Gastroesophageal sphincter (tissue), 4 donors: Measurements from ENCODE around the gene PIK3R5. TPM values are rescaled to one million over a fixed set of nuclear protein-coding genes. Genes with fewer than 3 reads are reported as not detected.
"Not testable (repeated sequence)": the region's sequence is repeated elsewhere in the genome, so short reads cannot be mapped to it uniquely, and the experiment has no call there.

Source experiments
- ATAC-seq: fragments of 150-250 bp; one replicate; pipeline ENCODE4 v1.9.1; 2016; ENCODE audit warnings: mild to moderate bottlenecking, moderate library complexity
- H3K27ac ChIP-seq, 4 donors: fragments of 200-600 bp; sonication (generic) in 3 of 4; 1 replicate in 3 of 4; 2 replicates in 1 of 4; pipeline ENCODE4 v1.5.1; 2016 to 2019
- H3K27me3 ChIP-seq: fragments of 200-600 bp; sonication (generic); one replicate; pipeline ENCODE4 v1.5.1; 2019
- H3K36me3 ChIP-seq, 2 donors: fragments of 200-600 bp; sonication (generic); one replicate each; pipeline ENCODE4 v1.5.1; 2019; ENCODE audit warnings: control low read depth in 1 of 2
- H3K4me1 ChIP-seq, 3 donors: fragments of 200-600 bp; sonication (generic); 1 replicate in 2 of 3; 2 replicates in 1 of 3; pipeline ENCODE4 v1.5.1; 2016 to 2019; ENCODE audit warnings: control low read depth in 2 of 3
- H3K4me3 ChIP-seq, 2 donors: fragments of 200-600 bp; sonication (generic); one replicate each; pipeline ENCODE4 v1.5.1; 2019; ENCODE audit warnings: mild to moderate bottlenecking in 1 of 2, moderate library complexity in 1 of 2
- H3K9me3 ChIP-seq, 3 donors: fragments of 200-600 bp; sonication (generic); one replicate each; pipeline ENCODE4 v1.5.1; 2017 to 2019; ENCODE audit warnings: control low read depth in 2 of 3
- EP300 ChIP-seq: sonication (generic); formaldehyde crosslinking; IDR thresholded peaks from one replicate; pipeline ENCODE4 v1.6.1; 2017; ENCODE audit warnings: antibody characterized with exemption, mild to moderate bottlenecking
- POLR2A ChIP-seq, 2 donors: fragments of 450-650 bp; IDR thresholded peaks; one replicate each; pipeline ENCODE4 v1.6.1; 2017; ENCODE audit warnings: antibody characterized with exemption in 2 of 2, mild to moderate bottlenecking in 2 of 2, moderate library complexity in 1 of 2
- POLR2AphosphoS5 ChIP-seq: sonication (generic); formaldehyde crosslinking; IDR thresholded peaks from one replicate; pipeline ENCODE4 v1.6.1; 2017; ENCODE audit warnings: antibody characterized with exemption
- WGBS, 2 donors: methylation state at CpG; one replicate each; pipeline ENCODE4 v1.1.5; 2018; ENCODE audit warnings: low coverage in 1 of 2; 5-methylcytosine and 5-hydroxymethylcytosine counted together
- total RNA-seq, 4 donors: library from RNA; depleted of rRNA; stranded (reverse); fragments of >200 nt; gene quantifications; one replicate each; pipeline ENCODE4 v1.1.0, GENCODE V29; 2016
- TF ChIP-seq, protein P1 (sequence below), 4 experiments: fragments of 200-600 bp in 2 of 4; fragments of 450-650 bp in 2 of 4; sonication (generic) in 1 of 4; IDR thresholded peaks; one replicate each; pipeline ENCODE4 v1.5.1; 2017 to 2019; ENCODE audit warnings: antibody characterized with exemption in 4 of 4, mild to moderate bottlenecking in 2 of 4, moderate library complexity in 2 of 4

Gene PIK3R5
- total RNA-seq, 4 donors from 2014 or later, result 8.9 to 13.1 (median 11.9) TPM

GRCh38 chr17:8885967-8886684 lies 79.4 kb downstream of the PIK3R5 start:
- Histone ChIP-seq H3K27me3 (peaks cover 12% of the 10 kb centered on the region), H3K27ac (no peak overlapping the region), H3K36me3 (peaks cover 0 to under 1% of the 10 kb centered on the region in 2 donors), H3K9me3 (no peaks in the 10 kb centered on the region), H3K4me3 (no peak overlapping the region), H3K4me1 (no peaks in the 10 kb centered on the region)
- no peak for TF ChIP-seq POLR2A (IDR thresholded peaks at IDR 0.05)
- no peak for TF ChIP-seq EP300
- TF ChIP-seq POLR2AphosphoS5, result no peak
- TF ChIP-seq, protein P1, sequence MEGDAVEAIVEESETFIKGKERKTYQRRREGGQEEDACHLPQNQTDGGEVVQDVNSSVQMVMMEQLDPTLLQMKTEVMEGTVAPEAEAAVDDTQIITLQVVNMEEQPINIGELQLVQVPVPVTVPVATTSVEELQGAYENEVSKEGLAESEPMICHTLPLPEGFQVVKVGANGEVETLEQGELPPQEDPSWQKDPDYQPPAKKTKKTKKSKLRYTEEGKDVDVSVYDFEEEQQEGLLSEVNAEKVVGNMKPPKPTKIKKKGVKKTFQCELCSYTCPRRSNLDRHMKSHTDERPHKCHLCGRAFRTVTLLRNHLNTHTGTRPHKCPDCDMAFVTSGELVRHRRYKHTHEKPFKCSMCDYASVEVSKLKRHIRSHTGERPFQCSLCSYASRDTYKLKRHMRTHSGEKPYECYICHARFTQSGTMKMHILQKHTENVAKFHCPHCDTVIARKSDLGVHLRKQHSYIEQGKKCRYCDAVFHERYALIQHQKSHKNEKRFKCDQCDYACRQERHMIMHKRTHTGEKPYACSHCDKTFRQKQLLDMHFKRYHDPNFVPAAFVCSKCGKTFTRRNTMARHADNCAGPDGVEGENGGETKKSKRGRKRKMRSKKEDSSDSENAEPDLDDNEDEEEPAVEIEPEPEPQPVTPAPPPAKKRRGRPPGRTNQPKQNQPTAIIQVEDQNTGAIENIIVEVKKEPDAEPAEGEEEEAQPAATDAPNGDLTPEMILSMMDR (IDR thresholded peaks at IDR 0.05), result no peak
- 59% methylated on average over 4 of the region's 23 CpGs; no CpG with 5 or more reads in 1 of the 2 donors for WGBS, 2 donors
- no peak for ATAC-seq

- WGBS, 2 donors, result 40 to 73% methylated on average over 1 to 2 of the region's 30 CpGs
- not testable (repeated sequence) for H3K4me1 ChIP-seq, H3K4me3 ChIP-seq, ATAC-seq, H3K9me3 ChIP-seq, H3K27ac ChIP-seq, H3K36me3 ChIP-seq
- H3K27me3 ChIP-seq, result peaks cover 16% of the 10 kb centered on the region
Measured at GRCh38 chr17:8885163-8885966, 80.1 kb downstream of the PIK3R5 start.

DNA sequence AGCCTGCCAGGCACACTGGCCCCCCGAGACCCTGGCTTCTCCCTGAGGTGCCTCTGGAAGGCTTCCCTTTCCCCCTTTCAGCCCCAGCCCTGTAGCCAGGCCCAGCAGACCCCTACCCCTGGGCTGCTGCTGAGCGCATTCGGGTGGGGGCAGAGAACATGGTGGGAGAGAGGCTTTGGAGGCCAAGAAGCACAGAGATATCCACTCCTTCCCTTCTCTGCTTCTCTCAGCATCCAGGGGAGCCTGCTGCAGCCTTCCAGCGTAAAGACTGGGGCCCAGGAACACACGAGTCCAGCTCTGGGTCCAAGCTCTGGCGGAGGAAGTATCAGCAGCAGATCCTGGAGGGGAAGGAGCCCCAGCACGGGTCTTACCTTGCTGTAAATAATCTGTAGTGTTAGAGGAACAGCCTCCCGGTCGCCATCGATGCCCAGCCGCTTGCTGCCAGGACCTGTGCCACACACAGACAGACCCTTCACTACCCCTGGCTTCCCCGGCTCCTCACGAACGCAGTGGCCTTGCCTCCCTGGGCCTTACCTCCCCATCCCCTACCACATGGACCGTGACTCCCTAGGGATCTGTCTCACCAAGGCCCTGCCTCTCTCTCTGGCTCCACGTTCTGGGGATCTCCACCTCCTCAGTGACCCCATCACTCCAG lies 81.0 kb downstream of the PIK3R5 start:
- no peak for ATAC-seq
- no peak for TF ChIP-seq EP300
- TF ChIP-seq, protein P1 (IDR thresholded peaks at IDR 0.05), result no peak
- TF ChIP-seq POLR2A (IDR thresholded peaks at IDR 0.05), result no peak
- TF ChIP-seq POLR2AphosphoS5, result no peak
- Histone ChIP-seq H3K27ac (no peak overlapping the region), H3K4me3 (no peak overlapping the region), H3K9me3 (no peaks in the 10 kb centered on the region), H3K36me3 (peaks cover 0 to 6% of the 10 kb centered on the region in 2 donors), H3K4me1 (no peaks in the 10 kb centered on the region), H3K27me3 (peaks cover 21% of the 10 kb centered on the region)
- 80 to 81% methylated on average over 7 to 14 of the region's 16 CpGs for WGBS, 2 donors

DNA sequence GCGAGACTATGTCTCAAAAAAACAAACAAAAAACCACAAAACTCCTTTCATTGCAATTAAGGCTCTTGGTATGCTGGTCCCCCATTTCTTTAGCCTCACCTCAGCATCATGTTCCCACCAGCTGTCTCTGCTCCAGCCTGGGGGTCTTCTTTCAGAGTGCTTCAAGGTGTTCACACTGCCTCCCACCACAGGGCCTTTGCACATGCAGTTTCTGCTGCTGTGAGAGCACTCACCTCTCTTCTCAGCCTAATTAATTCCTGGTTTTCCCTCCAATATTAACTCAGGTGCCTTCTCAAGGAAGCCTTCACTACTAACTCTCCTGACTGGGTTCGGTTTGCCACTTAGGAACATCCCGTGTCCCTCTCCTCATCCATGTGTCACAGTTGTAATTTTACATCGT lies 82.2 kb downstream of the PIK3R5 start:
- Histone ChIP-seq H3K27me3 (peaks cover 30% of the 10 kb centered on the region), H3K9me3 (no peaks in the 10 kb centered on the region), H3K4me1 (no peaks in the 10 kb centered on the region), H3K27ac (no peak overlapping the region), H3K36me3 (peaks cover 0 to 6% of the 10 kb centered on the region in 2 donors), H3K4me3 (no peak overlapping the region)
- TF ChIP-seq EP300, result no peak
- TF ChIP-seq POLR2AphosphoS5, result no peak
- TF ChIP-seq POLR2A (IDR thresholded peaks at IDR 0.05), result no peak
- TF ChIP-seq, protein P1 (IDR thresholded peaks at IDR 0.05), result no peak
- WGBS, 2 donors, result 91 to 96% methylated on average over 3 of the region's 4 CpGs
- no peak for ATAC-seq

DNA sequence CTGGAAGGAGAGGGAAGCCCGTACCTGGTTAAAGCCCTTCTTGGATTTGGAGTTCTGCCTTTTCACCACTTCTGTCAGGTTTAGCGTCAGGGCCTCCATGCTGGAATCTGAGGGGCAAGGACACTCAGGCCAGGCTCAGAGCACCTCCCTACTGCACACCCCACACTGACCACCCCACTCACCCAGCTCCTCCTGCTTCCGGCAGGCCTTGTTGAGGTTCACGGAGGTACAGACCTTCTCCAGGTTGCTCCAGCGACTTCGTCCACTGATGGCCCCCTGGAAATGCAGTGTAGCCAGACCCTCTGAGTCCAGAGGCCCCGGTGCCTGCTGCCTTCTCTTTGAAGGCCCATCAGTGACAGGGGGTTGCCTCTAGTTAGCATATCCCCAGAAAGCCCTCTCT lies 83.9 kb downstream of the PIK3R5 start:
- Histone ChIP-seq H3K27ac (no peak overlapping the region), H3K9me3 (no peaks in the 10 kb centered on the region), H3K27me3 (peaks cover 35% of the 10 kb centered on the region), H3K4me3 (no peak overlapping the region), H3K4me1 (no peaks in the 10 kb centered on the region), H3K36me3 (peaks cover 0 to 6% of the 10 kb centered on the region in 2 donors)
- 90 to 98% methylated on average over 2 to 5 of the region's 7 CpGs for WGBS, 2 donors
- TF ChIP-seq POLR2A (IDR thresholded peaks at IDR 0.05) (no peak), POLR2AphosphoS5 (no peak)
- no peak for ATAC-seq
